CD4-positive, alpha-beta T cell (primary cell): ENCODE measurements around the gene TEF. TPM values are rescaled to one million over a fixed set of nuclear protein-coding genes. Genes with fewer than 3 reads are reported as not detected.

Source experiments
- ATAC-seq: fragments of 200-7000 bp; cut with Tn5 transposase; one replicate; pipeline ENCODE4 v1.10.0; 2022; ENCODE audit warnings: mild to moderate bottlenecking; ENCODE audit not compliant: poor library complexity
- CTCF ChIA-PET: fragments of 350-600 bp; sonication (Branson Sonifier 250); formaldehyde crosslinking; loops from one replicate; lab custom pipeline; 2021; ENCODE audit warnings: antibody characterized with exemption, inconsistent platforms; lab: Charles Lee
- POLR2A ChIA-PET: fragments of 350-600 bp; sonication (Branson Sonifier 250); formaldehyde crosslinking; loops from one replicate; lab custom pipeline; 2021; ENCODE audit warnings: antibody characterized with exemption, inconsistent platforms; lab: Charles Lee
- DNase-seq, 14 experiments: peaks; one replicate each; pipeline ENCODE4 v3.0.0-alpha.2; 2013 to 2020; ENCODE audit warnings: mixed read lengths in 2 of 14
- H3K27ac ChIP-seq, 2 donors: one replicate each; pipeline versions ENCODE4 v1.5.1 to v1.7.0; 2013; ENCODE audit warnings: low read length in 2 of 2, low read depth in 1 of 2, mild to moderate bottlenecking in 1 of 2
- H3K27me3 ChIP-seq, 2 experiments: 1 replicate in 1 of 2; 2 replicates in 1 of 2; pipeline versions ENCODE4 v1.6.1 to v1.7.0; 2013; ENCODE audit warnings: low read length in 2 of 2, control low read depth in 1 of 2, mild to moderate bottlenecking in 1 of 2, moderate library complexity in 1 of 2; ENCODE audit not compliant: insufficient read depth in 2 of 2, control insufficient read depth in 1 of 2
- H3K36me3 ChIP-seq: one replicate; pipeline ENCODE4 v1.6.1; 2013; ENCODE audit warnings: low read length, control low read depth; ENCODE audit not compliant: insufficient read depth
- H3K4me1 ChIP-seq: one replicate; pipeline ENCODE4 v1.6.1; 2013; ENCODE audit warnings: low read length, control low read depth; ENCODE audit not compliant: insufficient read depth
- H3K4me3 ChIP-seq: one replicate; pipeline ENCODE4 v1.5.1; 2013; ENCODE audit warnings: mild to moderate bottlenecking, low read length, moderate library complexity
- H3K9me3 ChIP-seq, 2 experiments: 1 replicate in 1 of 2; 2 replicates in 1 of 2; pipeline versions ENCODE4 v1.6.1 to v1.7.0; 2013; ENCODE audit warnings: low read length in 2 of 2, mild to moderate bottlenecking in 2 of 2, control low read depth in 1 of 2, moderate library complexity in 1 of 2; ENCODE audit not compliant: control insufficient read depth in 1 of 2, insufficient read depth in 1 of 2
- H3K27ac Mint-ChIP-seq: one replicate; pipeline ENCODE4 v1.8.0; 2020; ENCODE audit warnings: mixed read lengths
- H3K27me3 Mint-ChIP-seq: one replicate; pipeline ENCODE4 v1.8.0; 2021; ENCODE audit warnings: mixed read lengths
- H3K36me3 Mint-ChIP-seq: one replicate; pipeline ENCODE4 v1.8.0; 2021; ENCODE audit warnings: low read depth, mixed read lengths
- H3K4me1 Mint-ChIP-seq: one replicate; pipeline ENCODE4 v1.8.0; 2021; ENCODE audit warnings: low read depth, mixed read lengths
- H3K4me3 Mint-ChIP-seq: one replicate; pipeline ENCODE4 v1.8.0; 2020; ENCODE audit warnings: mild to moderate bottlenecking, mixed read lengths
- H3K9me3 Mint-ChIP-seq: one replicate; pipeline ENCODE4 v1.8.0; 2020; ENCODE audit warnings: mixed read lengths
- CTCF ChIP-seq: fragments of 200-600 bp; IDR thresholded peaks from one replicate; pipeline ENCODE4 v1.8.0; 2022; ENCODE audit warnings: antibody characterized with exemption, mild to moderate bottlenecking
- intact Hi-C, 2 experiments: fragments of 100-400 bp; cut with DNase I in 1 of 2; cut with micrococcal nuclease in 1 of 2; formaldehyde crosslinking; loops; one replicate each; pipeline versions ENCODE4 v1.15.1 to v1.9.0; 2023 to 2025; cut with DNase I, micrococcal nuclease
- total RNA-seq, 174 experiments: library from RNA in 2 of 174; stranded (reverse) in 2 of 174; gene quantifications; one replicate each; pipeline ENCODE4 v1.2.3 and lab custom pipeline; 2021 to 2026

The TEF gene
- total RNA-seq, 2 experiments from 2014 or later, result 2.4 to 2.6 TPM

- peaks cover 6% of the 10 kb centered on the region for H3K36me3 Mint-ChIP-seq
- H3K9me3 Mint-ChIP-seq, result no peaks in the 10 kb centered on the region
- ATAC-seq (peak; percentile 0), DNase-seq (no peak)
- peak overlapping the region; percentile 98 for H3K4me3 Mint-ChIP-seq
- Histone ChIP-seq H3K27me3 (no peaks in the 10 kb centered on the region), H3K27ac (peak overlapping the region; percentile 78 to 96), H3K9me3 (no peaks in the 10 kb centered on the region), H3K4me3 (peak overlapping the region; percentile 66), H3K36me3 (no peaks in the 10 kb centered on the region), H3K4me1 (peaks cover 20% of the 10 kb centered on the region)
- intact Hi-C loops, result loop anchor here (1.0 to 5.0 kb wide), 10 partner anchors 66 to 524 kb away; partner anchors contain the start of genes RANGAP1 (in 2 of the 2), ST13 (in 2 of the 2), XPNPEP3 (in 2 of the 2) and ACO2 (in 1 of the 2)
- peak overlapping the region; percentile 99 for H3K27ac Mint-ChIP-seq
- TF ChIP-seq CTCF, result no peak
- no peaks in the 10 kb centered on the region for H3K27me3 Mint-ChIP-seq
- ChIA-PET CTCF (interaction anchor here (1.4 to 1.5 kb wide), 3 partner anchors 80 to 146 kb away, joined by 3 to 6 read pairs (median 5); partner anchors contain the start of gene ZC3H7B), POLR2A (interaction anchor here (0.6 to 4.7 kb wide), 31 partner anchors 8 to 1337 kb away, joined by 3 to 66 read pairs (median 7); partner anchors contain the start of genes ACO2, CCDC134, DESI1 and EP300)
- peaks cover 31% of the 10 kb centered on the region for H3K4me1 Mint-ChIP-seq
Measured at GRCh38 chr22:41380993-41381328, 781 bp upstream of the TEF start.

DNA sequence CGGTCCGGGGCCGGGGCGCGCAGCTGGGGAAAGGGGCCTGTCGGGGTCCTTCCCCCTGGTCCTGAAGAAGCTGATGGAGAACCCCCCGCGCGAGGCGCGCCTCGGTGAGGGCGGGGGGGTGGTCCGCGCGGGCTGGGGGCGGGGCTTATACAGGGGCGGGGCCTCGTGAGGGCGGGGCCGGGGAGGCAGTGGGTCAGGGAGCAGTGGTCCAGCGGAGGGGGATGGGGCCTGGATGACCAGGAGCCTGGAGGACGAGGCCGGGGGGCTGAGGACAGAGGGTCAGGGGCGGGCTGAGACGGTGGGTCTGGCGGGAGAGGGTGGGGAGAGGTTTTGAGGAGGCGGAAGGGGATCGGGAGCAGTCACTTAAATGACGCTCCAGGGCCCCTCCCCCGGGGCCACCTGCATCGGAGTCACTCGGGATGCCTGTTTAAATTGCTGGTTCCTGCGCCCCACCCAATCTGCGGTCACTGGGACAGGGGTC lies 396 bp downstream of the TEF start:
- peak overlapping the region; percentile 78 to 95 for H3K27ac ChIP-seq
- H3K36me3 ChIP-seq, result peaks cover 2% of the 10 kb centered on the region
- H3K27me3 Mint-ChIP-seq, result no peaks in the 10 kb centered on the region
- no peaks in the 10 kb centered on the region for H3K9me3 ChIP-seq
- peak; percentile 28 to 82 (median 57) for DNase-seq
- H3K4me3 ChIP-seq, result peak overlapping the region; percentile 66
- ChIA-PET POLR2A (interaction anchor here (0.6 to 4.7 kb wide), 29 partner anchors 7 to 1338 kb away, joined by 3 to 66 read pairs (median 7); partner anchors contain the start of genes ACO2, CCDC134, DESI1 and EP300), CTCF (interaction anchor here (1.0 to 2.5 kb wide), 5 partner anchors 22 to 151 kb away, joined by 3 to 8 read pairs (median 5); partner anchors contain the start of genes PHF5A and ZC3H7B)
- H3K4me3 Mint-ChIP-seq, result peak overlapping the region; percentile 98
- peaks cover 31% of the 10 kb centered on the region for H3K4me1 Mint-ChIP-seq
- peak; percentile 33 for ATAC-seq
- no peak for TF ChIP-seq CTCF
- no peaks in the 10 kb centered on the region for H3K27me3 ChIP-seq
- H3K27ac Mint-ChIP-seq, result peak overlapping the region; percentile 99
- H3K9me3 Mint-ChIP-seq, result no peaks in the 10 kb centered on the region
- H3K36me3 Mint-ChIP-seq, result peaks cover 6% of the 10 kb centered on the region
- intact Hi-C loops, result loop anchor here (5.0 kb wide), 3 partner anchors 80 to 525 kb away; partner anchors contain the start of genes L3MBTL2 (in 1 of the 2), ST13 (in 1 of the 2), XPNPEP3 (in 1 of the 2) and ZC3H7B (in 1 of the 2)
- peaks cover 20% of the 10 kb centered on the region for H3K4me1 ChIP-seq

- Histone ChIP-seq H3K4me3 (peak overlapping the region; percentile 66), H3K27me3 (no peaks in the 10 kb centered on the region), H3K27ac (peak overlapping the region in 1 of 2 donors; percentile 78), H3K36me3 (peaks cover 6% of the 10 kb centered on the region), H3K4me1 (peaks cover 20% of the 10 kb centered on the region), H3K9me3 (no peaks in the 10 kb centered on the region)
- ATAC-seq (no peak), DNase-seq (no peak)
- Mint-ChIP-seq H3K4me1 (peaks cover 31% of the 10 kb centered on the region), H3K27me3 (no peaks in the 10 kb centered on the region), H3K27ac (peak overlapping the region; percentile 99), H3K36me3 (peaks cover 6% of the 10 kb centered on the region), H3K4me3 (peak overlapping the region; percentile 98), H3K9me3 (no peaks in the 10 kb centered on the region)
- intact Hi-C loops, result loop anchor here (5.0 kb wide), 3 partner anchors 80 to 525 kb away; partner anchors contain the start of genes L3MBTL2 (in 1 of the 2), ST13 (in 1 of the 2), XPNPEP3 (in 1 of the 2) and ZC3H7B (in 1 of the 2)
- CTCF ChIA-PET, result interaction anchor here (1.2 to 2.5 kb wide), 2 partner anchors 21 to 150 kb away, joined by 3 to 8 read pairs; no protein-coding TSS in a partner anchor
- no peak for TF ChIP-seq CTCF
- POLR2A ChIA-PET, result interaction anchor here (1.0 to 4.7 kb wide), 12 partner anchors 9 to 526 kb away, joined by 4 to 66 read pairs (median 14); partner anchors contain the start of genes ACO2, DESI1, EP300 and PHF5A
Measured at GRCh38 chr22:41382610-41383009, 868 bp downstream of the TEF start.
